Measurements from ENCODE around the gene PDLIM1. TPM values are rescaled to one million over a fixed set of nuclear protein-coding genes. Genes with fewer than 3 reads are reported as not detected.

Gene PDLIM1
- total and polyA plus RNA-seq, 2 of the 8 experiments (the other 6 are each of a cell fraction or from before 2014, with no cell fraction given): 169 to 245 TPM

GRCh38 chr10:95306318-95306650, 15.5 kb upstream of the PDLIM1 start:
- Histone ChIP-seq H2AFZ (ENCODE audit: low read length) (no peak overlapping the region), H3K23me2 (ENCODE audit: low read depth, low read length) (no peaks in the 10 kb centered on the region; the same call in 1 of the 2 replicates), H3K23ac (ENCODE audit: insufficient read length) (no peak overlapping the region), H3K4me3 (ENCODE audit: extremely low read depth in 1 of 4, insufficient read depth in 2 of 4, low read depth in 3 of 4, low read length in 4 of 4) (no peak overlapping the region), H3K79me1 (ENCODE audit: low read depth, low read length) (no peaks in the 10 kb centered on the region), H2BK5ac (ENCODE audit: low read depth, low read length) (no peak overlapping the region), H3K27me3 (replicated peaks in 1 of 4; ENCODE audit: control insufficient read depth in 3 of 4, extremely low read depth in 1 of 4, insufficient read depth in 3 of 4, low read length in 3 of 4) (peaks cover 0 to 3% (median 0%) of the 10 kb centered on the region in 4 experiments; a peak in 1 of 7 replicates), H4K91ac (replicated peaks; ENCODE audit: insufficient read length, low read length) (no peak overlapping the region), H3K4me1 (replicated peaks in 1 of 4; ENCODE audit: control insufficient read depth in 3 of 4, insufficient read depth in 4 of 4, low read length in 3 of 4) (peaks cover 0 to 18% (median 5%) of the 10 kb centered on the region in 4 experiments; a peak in 6 of 7 replicates), H4K5ac (ENCODE audit: insufficient read length, low read depth, low read length) (no peak overlapping the region), H3K4ac (replicated peaks; ENCODE audit: insufficient read length, low read depth, low read length) (no peak overlapping the region), H2AK5ac (ENCODE audit: low read depth, low read length) (no peak overlapping the region), H4K20me1 (replicated peaks in 1 of 2; ENCODE audit: control insufficient read depth in 1 of 2, insufficient read depth in 2 of 2, low read length in 2 of 2) (no peaks in the 10 kb centered on the region), H3K18ac (ENCODE audit: extremely low read depth, low read length) (no peak overlapping the region), H3K4me2 (ENCODE audit: insufficient read depth in 1 of 2, low read depth in 2 of 2, low read length in 2 of 2) (no peak overlapping the region), H4K8ac (ENCODE audit: extremely low read depth, insufficient read depth, low read length) (no peak overlapping the region), H2BK120ac (replicated peaks; ENCODE audit: low read depth, low read length) (no peak overlapping the region), H3K79me2 (ENCODE audit: control insufficient read depth in 1 of 2, insufficient read depth in 2 of 2, low read length in 2 of 2) (no peaks in the 10 kb centered on the region), H2BK20ac (ENCODE audit: low read length) (no peak overlapping the region), H3K9me3 (ENCODE audit: insufficient read depth in 2 of 2, low read depth in 1 of 2, low read length in 1 of 2) (no peaks in the 10 kb centered on the region), H3K56ac (replicated peaks; ENCODE audit: insufficient read length, low read depth, low read length) (no peak overlapping the region), H2BK15ac (ENCODE audit: low read length) (no peak overlapping the region), H3K27ac (ENCODE audit: low read depth, low read length) (no peak overlapping the region), H3K9ac (replicated peaks in 1 of 4; ENCODE audit: extremely low read depth in 1 of 4, low read depth in 3 of 4, low read length in 3 of 4) (no peak overlapping the region), H3K14ac (ENCODE audit: insufficient read length) (no peak overlapping the region), H2BK12ac (ENCODE audit: low read depth, low read length) (no peak overlapping the region), H3K36me3 (ENCODE audit: control insufficient read depth in 2 of 4, insufficient read depth in 4 of 4, low read length in 3 of 4) (no peaks in the 10 kb centered on the region)
- WGBS, 2 experiments (ENCODE audit: extremely low coverage in 1 of 2, insufficient coverage in 1 of 2, insufficient read length in 1 of 2, insufficient replicate concordance in 2 of 2, low coverage in 1 of 2, low lambda C conversion rate in 2 of 2, missing lambda C conversion rate in 1 of 2): 91% methylated on average over 3 of the region's 3 CpGs; no CpG with 5 or more reads in 1 of the 2 experiments
- ChIA-PET CTCF (ENCODE audit: partially characterized antibody) (interaction anchor here (0.6 to 2.2 kb wide), 4 partner anchors 41 to 68 kb away, joined by 3 to 6 read pairs (median 3); no protein-coding TSS in a partner anchor), POLR2A (ENCODE audit: partially characterized antibody) (interaction anchor here (1.2 kb wide), 1 partner anchor 11 kb away, joined by 6 read pairs; no protein-coding TSS in a partner anchor)
- no peak for DNase-seq (ENCODE audit: low read depth in 1 of 2, low spot score in 2 of 2)
- TF ChIP-seq KDM4A (IDR thresholded peaks at IDR 0.05; ENCODE audit: low read depth, low read length, severe bottlenecking) (no peak), RAD21 (IDR thresholded peaks at IDR 0.05 in 1 of 2, conservative IDR thresholded peaks at IDR 0.05 in 1 of 2; ENCODE audit: low read depth in 2 of 2, low read length in 2 of 2) (no peak), EZH2 (IDR thresholded peaks at IDR 0.05; ENCODE audit: low read depth, low read length, severe bottlenecking) (no peak), TCF12 (IDR thresholded peaks at IDR 0.05; ENCODE audit: low read depth, low read length) (no peak), E2F6 (IDR thresholded peaks at IDR 0.05) (no peak), PHF8 (conservative IDR thresholded peaks at IDR 0.05; ENCODE audit: low read depth, low read length) (no peak), TBP (IDR thresholded peaks at IDR 0.05; ENCODE audit: low read depth, low read length) (no peak), SAP30 (IDR thresholded peaks at IDR 0.05; ENCODE audit: insufficient read depth, insufficient replicate concordance, low read length) (no peak), RXRA (IDR thresholded peaks at IDR 0.05; ENCODE audit: insufficient read depth, low read depth, low read length) (no peak)
- FAIRE-seq: no peak

Measured in H1 (cell line).